Right hindlimb (tissue), 1 donor: ENCODE data around the gene RPS6KA5.
"Not testable (repeated sequence)": the region's sequence is repeated elsewhere in the genome, so short reads cannot be mapped to it uniquely, and the experiment has no call there.

Source experiments
- DNase-seq: peaks from one replicate; pipeline ENCODE4 v3.0.0-alpha.2; 2018

The RPS6KA5 gene

GRCh38 chr14:91063119-91063518, 2.7 kb upstream of the RPS6KA5 start:
- DNase-seq: no peak

GRCh38 chr14:91062600-91062999, 2.2 kb upstream of the RPS6KA5 start:
- DNase-seq: no peak

- DNase-seq: no peak
Observed at GRCh38 chr14:91061056-91061887, 831 bp upstream of the RPS6KA5 start.

GRCh38 chr14:91059576-91060350, 678 bp downstream of the RPS6KA5 start:
- DNase-seq: peak; percentile 59

- no peak for DNase-seq
Observed at GRCh38 chr14:91058042-91058581, 2.3 kb downstream of the RPS6KA5 start.

GRCh38 chr14:91056361-91056760, 4.1 kb downstream of the RPS6KA5 start:
- DNase-seq: no peak

GRCh38 chr14:91055016-91055415, 5.4 kb downstream of the RPS6KA5 start:
- no peak for DNase-seq

GRCh38 chr14:91048676-91049075, 11.8 kb downstream of the RPS6KA5 start:
- DNase-seq: no peak

- no peak for DNase-seq
Observed at GRCh38 chr14:91048265-91048664, 12.2 kb downstream of the RPS6KA5 start.

GRCh38 chr14:91047174-91047753, 13.2 kb downstream of the RPS6KA5 start:
- no peak for DNase-seq

GRCh38 chr14:91046488-91047072, 13.9 kb downstream of the RPS6KA5 start:
- DNase-seq: no peak

- no peak for DNase-seq
Observed at GRCh38 chr14:91041450-91041849, 19.0 kb downstream of the RPS6KA5 start.

GRCh38 chr14:91040545-91040944, 19.9 kb downstream of the RPS6KA5 start:
- no peak for DNase-seq

GRCh38 chr14:91038439-91038838, 22.0 kb downstream of the RPS6KA5 start:
- DNase-seq: no peak

GRCh38 chr14:91036741-91037469, 23.5 kb downstream of the RPS6KA5 start:
- no peak for DNase-seq

- no peak for DNase-seq
Observed at GRCh38 chr14:91035855-91036254, 24.6 kb downstream of the RPS6KA5 start.

GRCh38 chr14:91034379-91034778, 26.1 kb downstream of the RPS6KA5 start:
- not testable (repeated sequence) for DNase-seq

- DNase-seq: no peak
Observed at GRCh38 chr14:91032248-91032647, 28.2 kb downstream of the RPS6KA5 start.

- no peak for DNase-seq
Observed at GRCh38 chr14:91031666-91032065, 28.8 kb downstream of the RPS6KA5 start.

- no peak for DNase-seq
Observed at GRCh38 chr14:91029456-91030217, 30.8 kb downstream of the RPS6KA5 start.

GRCh38 chr14:91027561-91027960, 32.9 kb downstream of the RPS6KA5 start:
- no peak for DNase-seq
